T-cell (primary cell): ENCODE results near the gene CASS4. TPM values are rescaled to one million over a fixed set of nuclear protein-coding genes. Genes with fewer than 3 reads are reported as not detected.
A peak's percentile ranks its signal among the peaks of the same experiment; 100 is the strongest.

Source experiments
- ATAC-seq, 4 experiments: fragments of 200-7000 bp in 3 of 4; fragments of 150-1000 bp in 1 of 4; cut with Tn5 transposase; replicated peaks in 1 of 4; 1 replicate in 3 of 4; 2 replicates in 1 of 4; pipeline ENCODE4 v1.10.0; 2021; ENCODE audit warnings: moderate library complexity in 3 of 4, mild to moderate bottlenecking in 2 of 4, moderate number of reproducible peaks in 1 of 4
- CTCF ChIA-PET, 2 donors: fragments of 300-600 bp; sonication (Branson Sonifier 250); formaldehyde crosslinking; loops; one replicate each; lab custom pipeline; 2022; ENCODE audit warnings: antibody characterized with exemption in 2 of 2; lab: Charles Lee
- POLR2A ChIA-PET, 2 donors: fragments of 300-600 bp; sonication (Branson Sonifier 250); formaldehyde crosslinking; loops; one replicate each; lab custom pipeline; 2022; ENCODE audit warnings: antibody characterized with exemption in 2 of 2; lab: Charles Lee
- DNase-seq, 35 experiments: peaks; one replicate each; pipeline versions ENCODE4 v3.0.0 to v3.0.0-alpha.2; 2013 to 2023
- H3K27ac ChIP-seq: one replicate; pipeline ENCODE4 v1.5.1; 2013; ENCODE audit warnings: low read length
- H3K27me3 ChIP-seq, 2 experiments: replicated peaks in 1 of 2; 1 replicate in 1 of 2; 2 replicates in 1 of 2; pipeline versions ENCODE4 v1.6.1 to v1.7.0; 2013; ENCODE audit warnings: low read length in 1 of 2, mixed read lengths in 1 of 2; ENCODE audit not compliant: control insufficient read depth in 2 of 2, insufficient read depth in 2 of 2; ENCODE audit errors: extremely low read depth in 1 of 2
- H3K36me3 ChIP-seq, 2 donors: 1 replicate in 1 of 2; 2 replicates in 1 of 2; pipeline versions ENCODE4 v1.6.1 to v1.7.0; 2013; ENCODE audit warnings: low read length in 1 of 2; ENCODE audit not compliant: control insufficient read depth in 2 of 2, insufficient read depth in 1 of 2; ENCODE audit errors: extremely low read depth in 1 of 2
- H3K4me1 ChIP-seq, 2 experiments: 1 replicate in 1 of 2; 2 replicates in 1 of 2; pipeline versions ENCODE4 v1.6.1 to v1.7.0; 2013; ENCODE audit warnings: low read length in 2 of 2, mixed read lengths in 1 of 2; ENCODE audit not compliant: insufficient read depth in 2 of 2, control insufficient read depth in 1 of 2; ENCODE audit errors: extremely low read depth in 1 of 2
- H3K4me3 ChIP-seq, 2 donors: 1 replicate in 1 of 2; 2 replicates in 1 of 2; pipeline versions ENCODE4 v1.5.1 to v1.7.0; 2013; ENCODE audit warnings: mild to moderate bottlenecking in 2 of 2, low read length in 1 of 2, moderate library complexity in 1 of 2; ENCODE audit not compliant: control insufficient read depth in 1 of 2; ENCODE audit errors: extremely low read depth in 1 of 2
- H3K9me3 ChIP-seq: 2 replicates; pipeline ENCODE4 v1.7.0; 2013
- H3K27ac Mint-ChIP-seq, 2 donors: one replicate each; pipeline ENCODE4 v1.8.0; 2020 to 2021; ENCODE audit warnings: mild to moderate bottlenecking in 2 of 2, mixed read lengths in 2 of 2
- H3K27me3 Mint-ChIP-seq, 2 donors: one replicate each; pipeline ENCODE4 v1.8.0; 2021 to 2022; ENCODE audit warnings: mixed read lengths in 2 of 2
- H3K36me3 Mint-ChIP-seq: one replicate; pipeline ENCODE4 v1.8.0; 2021; ENCODE audit warnings: mixed read lengths
- H3K4me1 Mint-ChIP-seq, 3 donors: one replicate each; pipeline ENCODE4 v1.8.0; 2020 to 2022; ENCODE audit warnings: mixed read lengths in 3 of 3, mild to moderate bottlenecking in 1 of 3
- H3K4me3 Mint-ChIP-seq, 3 donors: one replicate each; pipeline ENCODE4 v1.8.0; 2020 to 2022; ENCODE audit warnings: mild to moderate bottlenecking in 3 of 3, mixed read lengths in 3 of 3, moderate library complexity in 3 of 3
- H3K9me3 Mint-ChIP-seq, 3 donors: one replicate each; pipeline ENCODE4 v1.8.0; 2020 to 2022; ENCODE audit warnings: mixed read lengths in 3 of 3
- WGBS: methylation state at CpG from one replicate; pipeline ENCODE4 v1.1.5; 2013; ENCODE audit warnings: missing lambda C conversion rate; ENCODE audit not compliant: insufficient coverage; 5-methylcytosine and 5-hydroxymethylcytosine counted together
- total RNA-seq, 35 experiments: library from RNA in 6 of 35; stranded (reverse) in 6 of 35; fragments of 120-200 nt in 1 of 35; gene quantifications; one replicate each; pipeline versions ENCODE4 v1.2.1 to v1.2.4 and lab custom pipeline; 2013 to 2026

CASS4 gene
- total RNA-seq, 5 donors from 2014 or later (not counting 1 experiment from before 2014, with no cell fraction given), result 8.0 to 13.8 (median 11.2) TPM

DNA sequence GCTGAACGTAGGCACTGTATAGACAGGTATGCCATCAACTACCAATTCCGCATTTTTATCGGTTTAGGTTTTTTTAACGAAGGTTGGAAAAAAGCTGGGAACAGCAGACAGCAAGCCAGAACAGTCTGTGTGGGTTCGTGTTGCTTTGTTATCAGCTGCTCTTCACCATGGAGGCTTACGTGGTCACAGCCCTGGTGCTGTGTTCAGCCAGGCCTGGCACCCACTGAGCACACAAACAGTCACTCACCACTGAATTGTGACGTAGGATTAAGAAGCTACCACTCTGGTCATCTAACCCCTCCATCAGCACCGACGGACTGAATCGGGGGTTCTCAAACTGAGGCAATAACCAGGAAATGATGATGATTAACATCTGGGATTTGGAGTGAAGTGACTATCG is 40.1 kb upstream of the CASS4 start:
- no peak overlapping the region for H3K4me3 Mint-ChIP-seq
- H3K9me3 Mint-ChIP-seq, result no peaks in the 10 kb centered on the region
- no peaks in the 10 kb centered on the region for H3K27me3 Mint-ChIP-seq
- ATAC-seq (no peak), DNase-seq (no peak)
- POLR2A ChIA-PET, result no interaction called here
- H3K27me3 ChIP-seq, result no peaks in the 10 kb centered on the region
- H3K36me3 ChIP-seq, result peaks cover 0 to 2% of the 10 kb centered on the region in 2 donors
- H3K4me1 ChIP-seq, result no peaks in the 10 kb centered on the region
- CTCF ChIA-PET, result no interaction called here
- H3K27ac ChIP-seq, result no peak overlapping the region
- peaks cover 0 to 14% (median 7%) of the 10 kb centered on the region in 3 donors for H3K4me1 Mint-ChIP-seq
- no peaks in the 10 kb centered on the region for H3K9me3 ChIP-seq
- peaks cover 28% of the 10 kb centered on the region for H3K36me3 Mint-ChIP-seq
- H3K4me3 ChIP-seq, result no peak overlapping the region
- WGBS, result 100% methylated on average over 5 of the region's 11 CpGs
- H3K27ac Mint-ChIP-seq, result no peak overlapping the region

DNA sequence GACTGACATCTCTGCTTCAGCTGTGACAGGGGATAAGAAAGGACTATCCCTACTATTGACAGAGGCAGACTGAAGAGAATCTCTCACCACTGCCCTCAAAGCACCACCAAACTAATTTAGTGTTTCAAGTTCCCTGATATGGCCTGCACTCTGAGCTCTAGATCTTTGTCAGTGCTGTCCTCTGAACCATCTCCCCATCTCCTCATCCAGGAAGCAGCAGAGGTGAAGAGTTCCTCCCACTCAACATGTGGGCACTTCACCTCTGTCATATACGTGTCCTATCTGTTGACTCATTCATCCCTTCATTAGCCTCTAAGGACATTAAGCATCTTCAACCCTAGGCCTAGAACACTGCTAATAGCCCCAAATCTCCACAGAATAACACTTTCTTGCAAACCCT is 39.2 kb upstream of the CASS4 start:
- Mint-ChIP-seq H3K4me3 (no peak overlapping the region), H3K9me3 (no peaks in the 10 kb centered on the region), H3K4me1 (peaks cover 0 to 14% (median 7%) of the 10 kb centered on the region in 3 donors), H3K27ac (peak overlapping the region; percentile 22 to 45), H3K36me3 (peaks cover 25% of the 10 kb centered on the region), H3K27me3 (no peaks in the 10 kb centered on the region)
- 22% methylated on average over 1 of the region's 1 CpG for WGBS
- no peak overlapping the region for H3K4me3 ChIP-seq
- POLR2A ChIA-PET, result no interaction called here
- ATAC-seq (peak in 1 of 4 experiments; percentile 24), DNase-seq (no peak)
- CTCF ChIA-PET, result interaction anchor here in 1 of 2 donors (0.7 kb wide), 1 partner anchor 1683 kb away, joined by 3 read pairs; no protein-coding TSS in a partner anchor
- peaks cover 0 to 2% of the 10 kb centered on the region in 2 donors for H3K36me3 ChIP-seq
- peak overlapping the region; percentile 21 for H3K27ac ChIP-seq
- H3K27me3 ChIP-seq, result no peaks in the 10 kb centered on the region
- no peaks in the 10 kb centered on the region for H3K4me1 ChIP-seq
- no peaks in the 10 kb centered on the region for H3K9me3 ChIP-seq

DNA sequence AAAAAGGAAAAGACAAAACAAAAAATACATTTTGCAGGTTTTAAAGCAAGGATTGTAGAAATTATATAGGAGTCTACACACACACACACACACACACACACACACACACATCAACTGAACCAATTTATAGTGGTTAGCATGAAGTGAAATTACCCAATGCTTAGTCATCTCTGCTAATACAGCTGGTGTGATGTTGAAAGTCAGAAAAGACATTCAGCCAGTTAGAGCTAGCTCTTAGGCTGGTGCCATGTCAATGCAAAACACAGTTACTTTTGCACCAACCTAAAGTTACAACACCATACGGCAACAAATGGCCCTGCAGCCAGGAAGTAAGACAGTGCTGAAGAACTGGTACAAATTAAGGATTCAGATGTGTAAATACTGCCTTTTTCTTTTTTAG is 38.1 kb upstream of the CASS4 start:
- peak in 1 of 35 experiments; percentile 12 for DNase-seq
- peak in 1 of 4 experiments; percentile 45 for ATAC-seq
- peaks cover 24% of the 10 kb centered on the region for H3K36me3 Mint-ChIP-seq
- H3K4me1 ChIP-seq, result no peaks in the 10 kb centered on the region
- WGBS, result no CpG with 5 or more reads among the region's 1 CpG
- H3K4me3 Mint-ChIP-seq, result no peak overlapping the region
- CTCF ChIA-PET, result no interaction called here
- peaks cover 0 to 14% (median 7%) of the 10 kb centered on the region in 3 donors for H3K4me1 Mint-ChIP-seq
- H3K36me3 ChIP-seq, result no peaks in the 10 kb centered on the region
- H3K4me3 ChIP-seq, result no peak overlapping the region
- H3K27ac Mint-ChIP-seq, result no peak overlapping the region
- no peaks in the 10 kb centered on the region for H3K27me3 Mint-ChIP-seq
- H3K27ac ChIP-seq, result no peak overlapping the region
- no peaks in the 10 kb centered on the region for H3K9me3 Mint-ChIP-seq
- H3K9me3 ChIP-seq, result no peaks in the 10 kb centered on the region
- H3K27me3 ChIP-seq, result no peaks in the 10 kb centered on the region
- POLR2A ChIA-PET, result no interaction called here

DNA sequence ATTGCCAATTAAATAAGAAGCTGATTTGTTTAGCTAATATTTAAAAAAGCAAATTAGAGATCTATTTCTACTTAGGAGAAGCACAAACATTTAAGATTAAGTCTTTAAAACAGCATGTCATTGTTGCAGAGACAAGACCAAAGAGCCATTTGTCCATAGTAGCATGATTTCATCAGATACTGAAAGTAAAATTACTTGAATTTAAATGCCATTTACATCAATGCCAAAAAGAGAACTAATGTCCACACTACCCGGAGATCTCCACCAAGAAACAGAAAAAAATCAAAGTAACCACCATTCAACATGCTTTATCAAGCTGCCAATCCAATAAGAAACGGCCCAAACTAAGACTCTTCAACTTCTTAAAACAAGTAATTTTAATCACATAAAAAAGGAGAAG is 35.7 kb upstream of the CASS4 start:
- Mint-ChIP-seq H3K9me3 (no peaks in the 10 kb centered on the region), H3K27me3 (no peaks in the 10 kb centered on the region), H3K36me3 (peaks cover 9% of the 10 kb centered on the region), H3K4me3 (no peak overlapping the region), H3K4me1 (peaks cover 0 to 14% (median 7%) of the 10 kb centered on the region in 3 donors), H3K27ac (no peak overlapping the region)
- POLR2A ChIA-PET, result no interaction called here
- no peak overlapping the region for H3K4me3 ChIP-seq
- DNase-seq, result no peak
- no peaks in the 10 kb centered on the region for H3K4me1 ChIP-seq
- WGBS, result 100% methylated on average over 1 of the region's 2 CpGs
- CTCF ChIA-PET, result no interaction called here
- H3K27me3 ChIP-seq, result no peaks in the 10 kb centered on the region
- no peaks in the 10 kb centered on the region for H3K9me3 ChIP-seq
- no peaks in the 10 kb centered on the region for H3K36me3 ChIP-seq
- ATAC-seq, result no peak
- no peak overlapping the region for H3K27ac ChIP-seq

DNA sequence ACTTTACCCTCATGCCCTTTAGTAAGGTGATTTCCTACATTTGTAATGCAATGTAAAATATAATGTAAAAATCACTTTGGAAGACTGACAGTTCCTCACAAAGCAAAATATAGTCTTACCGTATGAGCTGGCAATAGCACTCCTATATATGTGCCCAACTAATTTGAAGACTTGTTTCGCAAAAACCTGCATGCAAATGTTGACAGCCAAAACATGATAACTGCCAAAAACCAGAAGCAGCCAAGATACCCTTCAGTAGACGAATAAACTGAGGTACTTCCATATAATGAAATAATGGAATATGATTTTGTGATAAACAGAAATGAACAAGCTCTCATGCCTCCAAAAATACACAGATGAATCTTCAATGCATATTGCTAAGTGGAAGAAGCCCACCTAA is 33.7 kb upstream of the CASS4 start:
- no peak overlapping the region for H3K27ac ChIP-seq
- H3K9me3 ChIP-seq, result no peaks in the 10 kb centered on the region
- DNase-seq (no peak), ATAC-seq (no peak)
- peaks cover 9% of the 10 kb centered on the region for H3K36me3 Mint-ChIP-seq
- H3K4me1 Mint-ChIP-seq, result peaks cover 0 to 8% (median 0%) of the 10 kb centered on the region in 3 donors
- no peak overlapping the region for H3K27ac Mint-ChIP-seq
- no peaks in the 10 kb centered on the region for H3K9me3 Mint-ChIP-seq
- H3K27me3 Mint-ChIP-seq, result no peaks in the 10 kb centered on the region
- no CpG with 5 or more reads among the region's 3 CpGs for WGBS
- no peak overlapping the region for H3K4me3 ChIP-seq
- no peaks in the 10 kb centered on the region for H3K4me1 ChIP-seq
- POLR2A ChIA-PET, result interaction anchor here (0.6 kb wide), 2 partner anchors 35 to 1020 kb away, joined by 4 to 6 read pairs; no protein-coding TSS in a partner anchor
- no peak overlapping the region for H3K4me3 Mint-ChIP-seq
- H3K27me3 ChIP-seq, result no peaks in the 10 kb centered on the region
- CTCF ChIA-PET, result interaction anchor here in 1 of 2 donors (0.9 kb wide), 1 partner anchor 158 kb away, joined by 3 read pairs; no protein-coding TSS in a partner anchor
- H3K36me3 ChIP-seq, result peaks cover 0 to 5% of the 10 kb centered on the region in 2 donors

DNA sequence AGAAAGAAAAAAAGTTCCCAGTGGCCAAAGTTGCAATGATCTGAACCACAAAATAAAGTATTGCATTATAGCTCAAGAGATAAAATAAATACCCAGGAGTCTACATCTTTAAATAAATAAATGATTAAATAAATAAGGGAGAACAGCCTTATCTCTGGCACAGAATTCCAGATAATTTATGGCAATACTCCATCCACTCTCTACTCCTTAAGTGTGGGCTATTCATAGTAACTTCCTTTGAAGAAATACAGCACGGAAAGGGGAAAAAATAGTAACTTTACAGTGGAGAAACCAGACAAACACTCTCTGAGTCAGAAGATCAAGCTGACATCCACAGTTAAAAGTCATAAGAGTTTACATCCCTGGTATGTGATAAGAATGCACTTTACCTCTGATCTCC is 31.7 kb upstream of the CASS4 start:
- Histone ChIP-seq H3K4me1 (no peaks in the 10 kb centered on the region), H3K4me3 (no peak overlapping the region), H3K27me3 (no peaks in the 10 kb centered on the region), H3K27ac (no peak overlapping the region), H3K36me3 (peaks cover 0 to 5% of the 10 kb centered on the region in 2 donors), H3K9me3 (no peaks in the 10 kb centered on the region)
- no peaks in the 10 kb centered on the region for H3K27me3 Mint-ChIP-seq
- POLR2A ChIA-PET, result interaction anchor here in 1 of 2 donors (0.6 kb wide), 1 partner anchor 63 kb away, joined by 3 read pairs; no protein-coding TSS in a partner anchor
- H3K36me3 Mint-ChIP-seq, result peaks cover 14% of the 10 kb centered on the region
- H3K27ac Mint-ChIP-seq, result no peak overlapping the region
- DNase-seq (no peak), ATAC-seq (no peak)
- CTCF ChIA-PET, result interaction anchor here in 1 of 2 donors (0.6 to 0.7 kb wide), 2 partner anchors 80 to 966 kb away, joined by 3 to 6 read pairs; no protein-coding TSS in a partner anchor
- peaks cover 0 to 8% (median 0%) of the 10 kb centered on the region in 3 donors for H3K4me1 Mint-ChIP-seq
- no CpG with 5 or more reads among the region's 1 CpG for WGBS
- no peaks in the 10 kb centered on the region for H3K9me3 Mint-ChIP-seq
- H3K4me3 Mint-ChIP-seq, result no peak overlapping the region
